GM12875 (cell line): ENCODE results near the gene RNF145.
"Not testable (repeated sequence)": the region's sequence is repeated elsewhere in the genome, so short reads cannot be mapped to it uniquely, and the experiment has no call there.

ENCODE experiments used
- H3K4me3 ChIP-seq: one replicate; pipeline ENCODE4 v1.5.1; 2011; ENCODE audit warnings: low read depth, low read length, control low read depth
- CTCF ChIP-seq: IDR thresholded peaks from 2 replicates; pipeline ENCODE4 v1.5.1; 2011; ENCODE audit warnings: low read depth, mild to moderate bottlenecking, control low read depth, inconsistent platforms, low read length, moderate library complexity, borderline replicate concordance; ENCODE audit not compliant: insufficient read depth

RNF145 gene

DNA sequence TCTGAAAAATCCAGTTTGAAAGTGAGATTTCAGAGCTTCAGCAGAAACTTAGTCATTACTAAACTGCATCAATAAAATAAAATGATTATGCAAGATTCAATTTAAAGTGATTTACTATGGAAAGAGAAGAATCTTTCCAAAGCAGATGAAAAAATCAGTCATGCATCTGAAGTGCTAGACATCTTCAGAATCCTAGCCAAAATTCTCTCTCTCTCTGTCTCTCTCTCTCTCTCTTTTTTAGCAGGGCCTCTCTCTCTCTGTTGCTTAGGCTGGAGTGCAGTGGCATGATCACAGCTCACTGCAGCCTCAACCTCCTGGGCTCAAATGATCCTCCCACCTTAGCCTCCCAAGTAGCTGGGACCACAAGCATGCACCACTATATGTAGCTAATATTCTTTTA lies 35.5 kb upstream of the RNF145 start:
- no peak overlapping the region for H3K4me3 ChIP-seq
- no peak for TF ChIP-seq CTCF

DNA sequence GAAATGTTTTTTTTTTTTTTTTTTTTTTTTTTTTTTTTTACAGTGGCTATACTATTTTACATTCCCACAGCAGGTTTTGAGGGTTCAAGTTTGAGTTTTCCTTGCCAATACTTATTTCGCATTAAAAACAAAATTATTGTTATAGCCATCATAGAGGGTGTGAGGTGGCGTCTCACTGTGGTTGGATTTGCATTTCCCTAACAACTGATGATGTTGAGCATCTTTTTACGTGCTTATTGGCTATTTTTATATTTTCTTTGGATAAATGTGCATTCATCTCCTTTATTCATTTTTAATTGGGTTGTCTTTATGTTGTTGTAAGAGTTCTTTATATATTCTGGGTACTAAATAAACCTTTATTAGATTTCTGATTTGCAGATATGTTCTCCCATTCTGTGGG lies 34.8 kb upstream of the RNF145 start:
- TF ChIP-seq CTCF = no peak
- H3K4me3 ChIP-seq = no peak overlapping the region

GRCh38 chr5:159243385-159243784 lies 34.0 kb upstream of the RNF145 start:
- no peak overlapping the region for H3K4me3 ChIP-seq
- no peak for TF ChIP-seq CTCF

GRCh38 chr5:159242656-159243055 lies 33.3 kb upstream of the RNF145 start:
- no peak for TF ChIP-seq CTCF
- H3K4me3 ChIP-seq = no peak overlapping the region

- TF ChIP-seq CTCF = no peak
- H3K4me3 ChIP-seq = no peak overlapping the region
Measured at GRCh38 chr5:159241946-159242552, 32.7 kb upstream of the RNF145 start.

GRCh38 chr5:159240301-159240870 lies 31.0 kb upstream of the RNF145 start:
- no peak for TF ChIP-seq CTCF
- no peak overlapping the region for H3K4me3 ChIP-seq

- H3K4me3 ChIP-seq = not testable (repeated sequence)
Measured at GRCh38 chr5:159235871-159236520, 26.6 kb upstream of the RNF145 start.

DNA sequence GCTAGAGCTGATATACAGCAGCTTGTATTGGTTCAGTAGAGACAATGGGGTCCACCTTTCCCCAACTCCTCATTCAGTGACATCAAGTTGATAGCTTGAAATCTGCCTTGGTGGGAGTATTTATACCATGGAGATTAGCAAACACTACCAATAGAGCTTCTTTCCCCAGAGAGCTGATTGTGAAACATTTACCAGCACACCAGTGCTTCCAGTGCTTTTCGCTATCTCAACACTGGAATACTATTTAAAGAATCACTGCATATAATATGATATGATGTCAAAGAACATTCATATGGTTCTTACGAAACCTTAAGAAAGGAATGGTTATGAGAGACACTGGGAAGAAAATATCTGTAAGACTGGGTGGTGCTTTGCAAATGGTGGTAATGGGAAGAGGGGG lies 21.8 kb upstream of the RNF145 start:
- TF ChIP-seq CTCF = no peak
- H3K4me3 ChIP-seq = no peak overlapping the region
